ENCODE measurements around the gene SOAT2. TPM values are rescaled to one million over a fixed set of nuclear protein-coding genes. Genes with fewer than 3 reads are reported as not detected.
A peak's percentile ranks its signal among the peaks of the same experiment; 100 is the strongest.

Gene SOAT2
- total and polyA plus RNA-seq, 4 donors, result 0.48 to 9.4 (median 1.3) TPM

GRCh38 chr12:53065470-53065869, 37.8 kb upstream of the SOAT2 start:
- Histone ChIP-seq H3K4me1 (ENCODE audit: control insufficient read depth in 4 of 4, insufficient read depth in 4 of 4, low read length in 3 of 4) (peaks cover 10 to 30% (median 24%) of the 10 kb centered on the region in 4 donors), H3K4me3 (ENCODE audit: low read depth in 1 of 3, low read length in 3 of 3) (no peak overlapping the region), H3K27me3 (ENCODE audit: control insufficient read depth in 4 of 4, insufficient read depth in 4 of 4, low read length in 3 of 4) (no peaks in the 10 kb centered on the region), H3K36me3 (ENCODE audit: control insufficient read depth in 4 of 4, insufficient read depth in 3 of 4, low read depth in 1 of 4, low read length in 3 of 4) (peaks cover 3 to 26% (median 13%) of the 10 kb centered on the region in 4 donors), H3K27ac (ENCODE audit: low read depth in 1 of 2, low read length in 2 of 2) (peak overlapping the region; percentile 15 to 44), H3K9me3 (ENCODE audit: control insufficient read depth in 4 of 4, low read length in 3 of 4) (no peaks in the 10 kb centered on the region), H3K9ac (ENCODE audit: low read depth in 1 of 2, low read length in 2 of 2) (no peak overlapping the region)
- peak; percentile 32 for DNase-seq (ENCODE audit: low spot score)
- WGBS, result 70% methylated on average over 7 of the region's 7 CpGs
- TF ChIP-seq SP1 (IDR thresholded peaks at IDR 0.05) (no peak), CTCF (IDR thresholded peaks at IDR 0.05; ENCODE audit: low read depth, low read length, missing input control) (no peak), FOXA1 (IDR thresholded peaks at IDR 0.05) (no peak), JUND (IDR thresholded peaks at IDR 0.05) (no peak), HNF4A (conservative IDR thresholded peaks at IDR 0.05) (no peak), YY1 (IDR thresholded peaks at IDR 0.05) (no peak), NR2F2 (IDR thresholded peaks at IDR 0.05) (no peak), EGR1 (IDR thresholded peaks at IDR 0.05; ENCODE audit: low read depth in 2 of 2) (no peak), REST (IDR thresholded peaks at IDR 0.05) (no peak), MAX (IDR thresholded peaks at IDR 0.05) (no peak), HNF4G (IDR thresholded peaks at IDR 0.05) (no peak)

GRCh38 chr12:53065975-53066931, 37.0 kb upstream of the SOAT2 start:
- Histone ChIP-seq H3K9me3 (ENCODE audit: control insufficient read depth in 4 of 4, low read length in 3 of 4) (no peaks in the 10 kb centered on the region), H3K27me3 (ENCODE audit: control insufficient read depth in 4 of 4, insufficient read depth in 4 of 4, low read length in 3 of 4) (no peaks in the 10 kb centered on the region), H3K9ac (ENCODE audit: low read depth in 1 of 2, low read length in 2 of 2) (no peak overlapping the region), H3K36me3 (ENCODE audit: control insufficient read depth in 4 of 4, insufficient read depth in 3 of 4, low read depth in 1 of 4, low read length in 3 of 4) (peaks cover 3 to 26% (median 13%) of the 10 kb centered on the region in 4 donors), H3K4me3 (ENCODE audit: low read depth in 1 of 3, low read length in 3 of 3) (no peak overlapping the region), H3K27ac (ENCODE audit: low read depth in 1 of 2, low read length in 2 of 2) (peak overlapping the region; percentile 17 to 41), H3K4me1 (ENCODE audit: control insufficient read depth in 4 of 4, insufficient read depth in 4 of 4, low read length in 3 of 4) (peaks cover 5 to 22% (median 16%) of the 10 kb centered on the region in 4 donors)
- WGBS, result 39% methylated on average over 24 of the region's 24 CpGs
- DNase-seq (ENCODE audit: low spot score), result peak; percentile 82
- TF ChIP-seq REST (IDR thresholded peaks at IDR 0.05) (no peak), RAD21 (IDR thresholded peaks at IDR 0.05) (peak; percentile 93), ATF3 (IDR thresholded peaks at IDR 0.05) (no peak), HNF4G (IDR thresholded peaks at IDR 0.05) (no peak), ZBTB33 (IDR thresholded peaks at IDR 0.05) (no peak), HNF4A (conservative IDR thresholded peaks at IDR 0.05) (no peak), FOXA1 (IDR thresholded peaks at IDR 0.05) (no peak), CTCF (IDR thresholded peaks at IDR 0.05; ENCODE audit: low read depth, low read length, missing input control) (peak; percentile 78), GABPA (IDR thresholded peaks at IDR 0.05 in 1 of 2, conservative IDR thresholded peaks at IDR 0.05 in 1 of 2) (no peak)
